Trophoblast cell (in vitro differentiated cells and primary cell): ENCODE data around the gene PEX11B.

Experiments
- DNase-seq, 2 donors: peaks; one replicate each; pipeline ENCODE4 v3.0.0-alpha.2; 2016
- H2AFZ ChIP-seq: 2 replicates; pipeline ENCODE4 v1.6.1; 2013; ENCODE audit warnings: low read length, moderate library complexity, mild to moderate bottlenecking; ENCODE audit not compliant: insufficient read depth, poor library complexity
- H2AK5ac ChIP-seq: 2 replicates; pipeline ENCODE4 v1.6.1; 2013; ENCODE audit warnings: mild to moderate bottlenecking, low read length
- H2BK120ac ChIP-seq: 2 replicates; pipeline ENCODE4 v1.6.1; 2013; ENCODE audit warnings: low read length, mild to moderate bottlenecking, moderate library complexity; ENCODE audit not compliant: insufficient read depth, poor library complexity
- H2BK12ac ChIP-seq: 2 replicates; pipeline ENCODE4 v1.6.1; 2013; ENCODE audit warnings: mild to moderate bottlenecking, low read length, moderate library complexity
- H2BK5ac ChIP-seq: 2 replicates; pipeline ENCODE4 v1.6.1; 2013; ENCODE audit warnings: low read length, low read depth, moderate library complexity, mild to moderate bottlenecking; ENCODE audit not compliant: poor library complexity
- H3K14ac ChIP-seq: 2 replicates; pipeline ENCODE4 v1.6.1; 2013; ENCODE audit warnings: mild to moderate bottlenecking, low read length
- H3K18ac ChIP-seq: 2 replicates; pipeline ENCODE4 v1.6.1; 2013; ENCODE audit warnings: mild to moderate bottlenecking, low read length
- H3K23ac ChIP-seq: 2 replicates; pipeline ENCODE4 v1.6.1; 2013; ENCODE audit warnings: low read length
- H3K27ac ChIP-seq: 2 replicates; pipeline ENCODE4 v1.5.1; 2013; ENCODE audit warnings: low read depth, mild to moderate bottlenecking, inconsistent platforms, low read length, moderate library complexity
- H3K27me3 ChIP-seq: 2 replicates; pipeline ENCODE4 v1.6.1; 2013; ENCODE audit warnings: inconsistent platforms, mild to moderate bottlenecking, low read length, moderate library complexity; ENCODE audit not compliant: insufficient read depth
- H3K36me3 ChIP-seq, 2 experiments: 1 replicate in 1 of 2; 2 replicates in 1 of 2; pipeline ENCODE4 v1.6.1; 2013; ENCODE audit warnings: low read length in 2 of 2, mild to moderate bottlenecking in 2 of 2, moderate library complexity in 1 of 2; ENCODE audit not compliant: insufficient read depth in 2 of 2, control insufficient read depth in 1 of 2
- H3K4ac ChIP-seq: 2 replicates; pipeline ENCODE4 v1.6.1; 2013; ENCODE audit warnings: low read depth, mild to moderate bottlenecking, low read length, moderate library complexity
- H3K4me1 ChIP-seq, 2 experiments: 1 replicate in 1 of 2; 2 replicates in 1 of 2; pipeline ENCODE4 v1.6.1; 2013; ENCODE audit warnings: low read length in 2 of 2, mild to moderate bottlenecking in 2 of 2, moderate library complexity in 1 of 2; ENCODE audit not compliant: insufficient read depth in 2 of 2, control insufficient read depth in 1 of 2
- H3K4me2 ChIP-seq: 2 replicates; pipeline ENCODE4 v1.6.1; 2013; ENCODE audit warnings: inconsistent platforms, mild to moderate bottlenecking, low read length, moderate library complexity
- H3K4me3 ChIP-seq: 2 replicates; pipeline ENCODE4 v1.5.1; 2013; ENCODE audit warnings: mild to moderate bottlenecking, low read depth, low read length, inconsistent platforms
- H3K79me1 ChIP-seq: one replicate; pipeline ENCODE4 v1.6.1; 2013; ENCODE audit warnings: low read length
- H3K79me2 ChIP-seq: 2 replicates; pipeline ENCODE4 v1.6.1; 2013; ENCODE audit warnings: low read length, mild to moderate bottlenecking; ENCODE audit not compliant: control insufficient read depth, insufficient read depth, poor library complexity
- H3K9ac ChIP-seq: 2 replicates; pipeline ENCODE4 v1.6.1; 2013; ENCODE audit warnings: mild to moderate bottlenecking, low read length
- H3K9me3 ChIP-seq: 2 replicates; pipeline ENCODE4 v1.6.1; 2013; ENCODE audit warnings: low read depth, mild to moderate bottlenecking, control low read depth, inconsistent platforms, low read length; ENCODE audit not compliant: insufficient read depth
- H4K12ac ChIP-seq: 2 replicates; pipeline ENCODE4 v1.6.1; 2013; ENCODE audit warnings: low read depth, mild to moderate bottlenecking, low read length, moderate library complexity
- H4K8ac ChIP-seq: 2 replicates; pipeline ENCODE4 v1.6.1; 2013; ENCODE audit warnings: low read depth, mild to moderate bottlenecking, low read length, moderate library complexity
- H4K91ac ChIP-seq: one replicate; pipeline ENCODE4 v1.6.1; 2013; ENCODE audit warnings: low read depth, mild to moderate bottlenecking, low read length, moderate library complexity
- WGBS: extraction: QIAGEN DNeasy Blood & Tissue Kit; methylation state at CpG from one replicate; pipeline ENCODE4 v1.1.7; 2013; ENCODE audit warnings: missing lambda C conversion rate; ENCODE audit not compliant: insufficient read length, insufficient coverage; ENCODE audit errors: extremely low coverage; 5-methylcytosine and 5-hydroxymethylcytosine counted together

Gene PEX11B

DNA sequence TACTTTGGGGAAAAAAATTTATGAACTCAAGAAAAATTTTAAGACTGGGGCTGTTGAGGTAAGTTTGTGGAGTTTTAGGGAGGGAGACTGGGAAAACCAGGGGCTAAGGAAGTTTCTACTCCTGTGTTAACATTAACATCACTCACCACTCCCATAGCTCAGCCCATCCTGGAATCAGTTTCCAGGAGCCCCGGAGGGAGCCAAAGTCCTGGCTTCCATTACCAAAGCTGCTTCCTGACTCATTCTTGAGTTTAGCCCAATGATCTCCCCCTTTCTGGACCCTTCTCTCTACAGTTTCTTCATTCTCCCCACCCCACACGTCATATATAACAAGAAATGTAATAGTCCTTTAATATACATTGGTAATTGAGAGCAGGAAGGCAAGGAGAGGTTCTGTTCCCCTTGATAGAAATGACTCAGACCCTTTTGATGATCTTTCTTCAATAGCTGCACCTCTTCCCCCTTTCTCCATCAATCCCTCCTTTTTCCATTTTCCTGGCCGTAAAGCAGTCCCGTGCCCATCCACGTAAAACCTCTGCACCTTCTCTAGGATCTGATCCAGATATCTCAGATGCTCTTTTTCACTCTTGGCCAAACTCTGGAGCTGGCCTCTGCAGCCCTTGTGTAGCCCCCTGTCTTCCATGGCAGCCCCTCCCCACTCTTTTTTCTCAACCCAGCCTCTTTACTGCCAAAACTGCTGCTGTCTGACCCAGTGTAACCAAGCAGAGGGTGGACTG, 55.1 kb downstream of the PEX11B start:
- peaks cover 3% of the 10 kb centered on the region in 2 experiments for H3K4me1 ChIP-seq
- no peak overlapping the region for H3K4me2 ChIP-seq
- H3K9me3 ChIP-seq: peaks cover 1% of the 10 kb centered on the region
- H3K23ac ChIP-seq: no peak overlapping the region
- H2BK120ac ChIP-seq: no peak overlapping the region
- peaks cover 4% of the 10 kb centered on the region for H3K79me1 ChIP-seq
- H4K12ac ChIP-seq: no peak overlapping the region
- peaks cover 2% of the 10 kb centered on the region for H3K79me2 ChIP-seq
- no peaks in the 10 kb centered on the region for H3K36me3 ChIP-seq
- no peak overlapping the region for H4K8ac ChIP-seq
- no peak overlapping the region for H4K91ac ChIP-seq
- no peak for DNase-seq
- H3K4me3 ChIP-seq: no peak overlapping the region
- H2BK12ac ChIP-seq: no peak overlapping the region
- H3K9ac ChIP-seq: no peak overlapping the region
- H3K18ac ChIP-seq: no peak overlapping the region
- H2AK5ac ChIP-seq: no peak overlapping the region
- no CpG with 5 or more reads among the region's 5 CpGs for WGBS
- no peaks in the 10 kb centered on the region for H3K27me3 ChIP-seq
- H3K27ac ChIP-seq: no peak overlapping the region
- H2BK5ac ChIP-seq: no peak overlapping the region
- no peak overlapping the region for H3K14ac ChIP-seq
- H3K4ac ChIP-seq: no peak overlapping the region
- H2AFZ ChIP-seq: no peak overlapping the region
